Measurements from ENCODE around the gene ABI3.
A peak's percentile ranks its signal among the peaks of the same experiment; 100 is the strongest.

Gene ABI3

GRCh38 chr17:49223168-49223516, 12.6 kb downstream of the ABI3 start:
- no peak for TF ChIP-seq CTCF (IDR thresholded peaks at IDR 0.05; ENCODE audit: low read length)
- no peak for TF ChIP-seq EZH2 (optimal IDR thresholded peaks at IDR 0.05; ENCODE audit: low read depth, low read length)
- no peak for TF ChIP-seq EZH2phosphoT487 (IDR thresholded peaks at IDR 0.05; ENCODE audit: low read length)
- Histone ChIP-seq H3K9ac (ENCODE audit: low read length) (no peak overlapping the region), H3K27me3 (replicated peaks; ENCODE audit: insufficient read depth, low read length) (peaks cover 71% of the 10 kb centered on the region), H3K9me3 (replicated peaks; ENCODE audit: insufficient read depth, low read length) (no peaks in the 10 kb centered on the region), H3K79me2 (ENCODE audit: low read length) (no peaks in the 10 kb centered on the region), H4K20me1 (ENCODE audit: insufficient read depth, low read length) (no peaks in the 10 kb centered on the region), H3K4me3 (ENCODE audit: low read length) (peak overlapping the region; percentile 64), H3K36me3 (replicated peaks; ENCODE audit: insufficient read depth, low read length) (no peaks in the 10 kb centered on the region), H3K27ac (ENCODE audit: low read length) (no peak overlapping the region), H3K4me1 (ENCODE audit: low read length) (no peaks in the 10 kb centered on the region; the same call in 1 of the 2 replicates), H3K4me2 (ENCODE audit: low read depth, low read length) (peak overlapping the region; percentile 96; the same call in 1 of the 2 replicates), H2AFZ (ENCODE audit: low read length) (peak overlapping the region; percentile 59; the same call in 1 of the 2 replicates), H3F3A (ENCODE audit: insufficient read depth, low read length) (no peaks in the 10 kb centered on the region), H3K9me2 (replicated peaks; ENCODE audit: insufficient read depth, low read length) (no peaks in the 10 kb centered on the region)
- DNase-seq: no peak

GRCh38 chr17:49223517-49224197, 13.2 kb downstream of the ABI3 start:
- no peak overlapping the region for H3K9ac ChIP-seq (ENCODE audit: low read length)
- peak overlapping the region; percentile 64 for H3K4me3 ChIP-seq (ENCODE audit: low read length)
- H3F3A ChIP-seq (ENCODE audit: insufficient read depth, low read length): no peaks in the 10 kb centered on the region
- peak; percentile 42 for DNase-seq
- TF ChIP-seq EZH2phosphoT487 (IDR thresholded peaks at IDR 0.05; ENCODE audit: low read length) (no peak), CTCF (IDR thresholded peaks at IDR 0.05; ENCODE audit: low read length) (peak; percentile 89), EZH2 (optimal IDR thresholded peaks at IDR 0.05; ENCODE audit: low read depth, low read length) (no peak)
- peaks cover 74% of the 10 kb centered on the region for H3K27me3 ChIP-seq (replicated peaks; ENCODE audit: insufficient read depth, low read length)
- no peaks in the 10 kb centered on the region for H4K20me1 ChIP-seq (ENCODE audit: insufficient read depth, low read length)
- H3K9me2 ChIP-seq (replicated peaks; ENCODE audit: insufficient read depth, low read length): no peaks in the 10 kb centered on the region
- no peaks in the 10 kb centered on the region; the same call in 1 of the 2 replicates for H3K4me1 ChIP-seq (ENCODE audit: low read length)
- peak overlapping the region; percentile 96 for H3K4me2 ChIP-seq (ENCODE audit: low read depth, low read length)
- no peaks in the 10 kb centered on the region for H3K9me3 ChIP-seq (replicated peaks; ENCODE audit: insufficient read depth, low read length)
- no peaks in the 10 kb centered on the region for H3K79me2 ChIP-seq (ENCODE audit: low read length)
- H3K27ac ChIP-seq (ENCODE audit: low read length): no peak overlapping the region
- no peaks in the 10 kb centered on the region for H3K36me3 ChIP-seq (replicated peaks; ENCODE audit: insufficient read depth, low read length)
- H2AFZ ChIP-seq (ENCODE audit: low read length): peak overlapping the region; percentile 59

- H3K4me2 ChIP-seq (ENCODE audit: low read depth, low read length): peak overlapping the region; percentile 96
Observed at GRCh38 chr17:49224198-49224996, 13.9 kb downstream of the ABI3 start.

More at GRCh38 chr17:49224198-49224996, 13.9 kb downstream of the ABI3 start:
- Histone ChIP-seq H3K36me3 (replicated peaks; ENCODE audit: insufficient read depth, low read length) (no peaks in the 10 kb centered on the region), H3K4me1 (ENCODE audit: low read length) (no peaks in the 10 kb centered on the region; the same call in 1 of the 2 replicates), H3K27ac (ENCODE audit: low read length) (no peak overlapping the region), H3K27me3 (replicated peaks; ENCODE audit: insufficient read depth, low read length) (peaks cover 76% of the 10 kb centered on the region), H4K20me1 (ENCODE audit: insufficient read depth, low read length) (no peaks in the 10 kb centered on the region), H2AFZ (ENCODE audit: low read length) (peak overlapping the region; percentile 59), H3K4me3 (ENCODE audit: low read length) (peak overlapping the region; percentile 64), H3F3A (ENCODE audit: insufficient read depth, low read length) (no peaks in the 10 kb centered on the region), H3K9me2 (replicated peaks; ENCODE audit: insufficient read depth, low read length) (no peaks in the 10 kb centered on the region), H3K9ac (ENCODE audit: low read length) (no peak overlapping the region), H3K9me3 (replicated peaks; ENCODE audit: insufficient read depth, low read length) (no peaks in the 10 kb centered on the region), H3K79me2 (ENCODE audit: low read length) (no peaks in the 10 kb centered on the region)
- no peak for TF ChIP-seq EZH2 (optimal IDR thresholded peaks at IDR 0.05; ENCODE audit: low read depth, low read length)
- no peak for TF ChIP-seq CTCF (IDR thresholded peaks at IDR 0.05; ENCODE audit: low read length)
- TF ChIP-seq EZH2phosphoT487 (IDR thresholded peaks at IDR 0.05; ENCODE audit: low read length): no peak
- peak; percentile 9 for DNase-seq
